ENCODE data around the gene FTO. TPM values are rescaled to one million over a fixed set of nuclear protein-coding genes. Genes with fewer than 3 reads are reported as not detected.

FTO gene
- total RNA-seq, 1 donor from 2014 or later: 110 TPM

DNA sequence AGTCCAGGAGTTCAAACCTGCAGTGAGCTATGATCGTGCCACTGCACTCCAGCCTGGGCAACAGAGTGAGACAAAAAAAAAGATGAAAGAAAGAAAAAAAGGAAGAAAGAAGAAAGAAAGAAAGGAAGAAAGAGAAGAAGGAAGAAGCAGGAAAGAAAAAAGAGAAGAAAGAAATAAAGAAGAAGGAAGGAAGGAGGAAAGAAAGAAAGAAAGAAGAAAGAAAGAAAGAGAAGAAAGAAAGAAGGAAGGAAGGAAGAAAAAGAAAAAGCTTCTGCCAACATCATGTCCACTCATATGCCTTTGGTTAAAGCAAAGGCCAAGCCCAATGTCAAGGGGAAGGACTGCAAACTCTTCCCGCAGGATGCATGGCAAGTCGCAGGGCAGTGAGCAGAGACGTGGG lies 439.5 kb downstream of the FTO start:
- H3K4me1 Mint-ChIP-seq: peaks cover 6% of the 10 kb centered on the region
- Histone ChIP-seq H3K4me3 (no peak overlapping the region), H3K79me2 (ENCODE audit: low read depth) (no peaks in the 10 kb centered on the region), H3K4me1 (peaks cover 3% of the 10 kb centered on the region), H3K27ac (no peak overlapping the region), H3F3A (ENCODE audit: low read depth) (no peaks in the 10 kb centered on the region), H4K20me1 (ENCODE audit: low read depth) (no peaks in the 10 kb centered on the region), H3K9ac (no peak overlapping the region), H2AFZ (replicated peaks) (no peak overlapping the region), H3K9me3 (ENCODE audit: low read depth) (no peaks in the 10 kb centered on the region), H3K36me3 (no peaks in the 10 kb centered on the region), H3K27me3 (no peaks in the 10 kb centered on the region), H3K4me2 (no peak overlapping the region)
- TF ChIP-seq EZH2 (IDR thresholded peaks at IDR 0.05) (no peak), EZH2phosphoT487 (IDR thresholded peaks at IDR 0.05) (no peak)
- TF ChIP-seq, protein P1, sequence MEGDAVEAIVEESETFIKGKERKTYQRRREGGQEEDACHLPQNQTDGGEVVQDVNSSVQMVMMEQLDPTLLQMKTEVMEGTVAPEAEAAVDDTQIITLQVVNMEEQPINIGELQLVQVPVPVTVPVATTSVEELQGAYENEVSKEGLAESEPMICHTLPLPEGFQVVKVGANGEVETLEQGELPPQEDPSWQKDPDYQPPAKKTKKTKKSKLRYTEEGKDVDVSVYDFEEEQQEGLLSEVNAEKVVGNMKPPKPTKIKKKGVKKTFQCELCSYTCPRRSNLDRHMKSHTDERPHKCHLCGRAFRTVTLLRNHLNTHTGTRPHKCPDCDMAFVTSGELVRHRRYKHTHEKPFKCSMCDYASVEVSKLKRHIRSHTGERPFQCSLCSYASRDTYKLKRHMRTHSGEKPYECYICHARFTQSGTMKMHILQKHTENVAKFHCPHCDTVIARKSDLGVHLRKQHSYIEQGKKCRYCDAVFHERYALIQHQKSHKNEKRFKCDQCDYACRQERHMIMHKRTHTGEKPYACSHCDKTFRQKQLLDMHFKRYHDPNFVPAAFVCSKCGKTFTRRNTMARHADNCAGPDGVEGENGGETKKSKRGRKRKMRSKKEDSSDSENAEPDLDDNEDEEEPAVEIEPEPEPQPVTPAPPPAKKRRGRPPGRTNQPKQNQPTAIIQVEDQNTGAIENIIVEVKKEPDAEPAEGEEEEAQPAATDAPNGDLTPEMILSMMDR (IDR thresholded peaks at IDR 0.05): no peak
- no peak overlapping the region for H3K27ac Mint-ChIP-seq
- H3K9me3 Mint-ChIP-seq: peaks cover 6% of the 10 kb centered on the region
- no peaks in the 10 kb centered on the region for H3K27me3 Mint-ChIP-seq (ENCODE audit: insufficient read depth, low read depth)
- no peak overlapping the region for H3K4me3 Mint-ChIP-seq
- no peak for DNase-seq (ENCODE audit: low spot score)
- H3K36me3 Mint-ChIP-seq: no peaks in the 10 kb centered on the region

DNA sequence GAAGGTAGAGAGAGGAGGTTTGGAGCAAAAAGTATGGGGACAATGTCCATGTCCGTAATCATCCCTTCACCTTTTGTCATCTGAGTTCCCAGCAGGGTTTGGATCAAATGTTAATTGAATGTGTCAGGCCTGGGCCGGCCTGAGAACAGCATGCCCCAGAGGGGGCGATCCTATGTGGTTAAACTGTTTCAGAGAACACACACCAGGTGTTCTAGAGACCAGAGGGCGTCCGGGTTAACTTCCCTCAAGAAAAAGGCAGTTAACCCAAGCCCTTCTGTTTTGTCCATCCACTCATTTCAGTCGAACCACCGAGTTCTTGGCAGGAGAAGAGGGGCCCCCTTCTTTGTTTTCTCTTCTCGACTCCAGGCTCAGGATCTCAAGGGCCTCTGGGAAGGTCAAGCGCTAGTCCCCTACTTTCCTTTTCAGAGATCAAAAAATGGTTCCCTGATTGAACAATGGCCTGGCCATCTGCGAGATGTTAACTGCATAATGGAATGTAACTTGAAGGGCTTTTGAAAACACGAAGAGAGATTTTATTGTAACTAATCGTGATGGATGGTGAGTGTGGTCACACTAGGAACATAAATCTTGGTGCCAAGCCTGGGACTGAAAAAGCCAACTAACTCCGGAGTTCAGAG lies 440.1 kb downstream of the FTO start:
- Histone ChIP-seq H2AFZ (replicated peaks) (no peak overlapping the region), H3K36me3 (no peaks in the 10 kb centered on the region), H3K27ac (no peak overlapping the region), H3K79me2 (ENCODE audit: low read depth) (no peaks in the 10 kb centered on the region), H3F3A (ENCODE audit: low read depth) (no peaks in the 10 kb centered on the region), H3K4me3 (no peak overlapping the region), H4K20me1 (ENCODE audit: low read depth) (no peaks in the 10 kb centered on the region), H3K4me2 (no peak overlapping the region), H3K4me1 (peaks cover 3% of the 10 kb centered on the region), H3K27me3 (no peaks in the 10 kb centered on the region), H3K9ac (no peak overlapping the region), H3K9me3 (ENCODE audit: low read depth) (no peaks in the 10 kb centered on the region)
- TF ChIP-seq EZH2 (IDR thresholded peaks at IDR 0.05): no peak
- no peak for TF ChIP-seq EZH2phosphoT487 (IDR thresholded peaks at IDR 0.05)
- Mint-ChIP-seq H3K27ac (peak overlapping the region; percentile 10), H3K4me1 (peaks cover 6% of the 10 kb centered on the region), H3K4me3 (no peak overlapping the region), H3K36me3 (no peaks in the 10 kb centered on the region), H3K9me3 (peaks cover 7% of the 10 kb centered on the region), H3K27me3 (ENCODE audit: insufficient read depth, low read depth) (no peaks in the 10 kb centered on the region)
- DNase-seq (ENCODE audit: low spot score): no peak

DNA sequence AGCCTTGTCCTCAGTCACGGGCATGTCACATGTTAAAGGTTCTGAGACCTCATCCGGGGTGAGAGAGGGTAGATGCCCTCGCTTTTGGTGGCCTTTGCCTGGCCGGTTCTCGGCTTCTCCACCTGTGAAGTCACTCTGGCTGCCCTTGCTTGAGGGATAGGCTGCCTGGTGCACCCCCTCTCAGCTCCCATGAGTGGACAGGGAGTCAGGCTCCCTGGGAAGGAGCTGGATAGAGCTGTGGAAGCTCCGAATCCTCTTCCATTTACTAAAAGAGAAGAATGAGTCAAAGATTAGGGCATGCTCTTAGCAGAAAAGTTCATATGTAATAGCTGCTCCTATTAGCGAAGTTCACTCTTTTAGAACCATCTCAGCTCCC lies 440.6 kb downstream of the FTO start:
- no peak for DNase-seq (ENCODE audit: low spot score)
- Histone ChIP-seq H3K27ac (no peak overlapping the region), H3K9ac (no peak overlapping the region), H3K4me2 (no peak overlapping the region), H3K36me3 (no peaks in the 10 kb centered on the region), H3K4me1 (peaks cover 3% of the 10 kb centered on the region), H3K79me2 (ENCODE audit: low read depth) (no peaks in the 10 kb centered on the region), H4K20me1 (ENCODE audit: low read depth) (no peaks in the 10 kb centered on the region), H3K27me3 (no peaks in the 10 kb centered on the region), H3K9me3 (ENCODE audit: low read depth) (no peaks in the 10 kb centered on the region), H2AFZ (replicated peaks) (no peak overlapping the region), H3F3A (ENCODE audit: low read depth) (no peaks in the 10 kb centered on the region), H3K4me3 (no peak overlapping the region)
- Mint-ChIP-seq H3K4me1 (peaks cover 6% of the 10 kb centered on the region), H3K4me3 (no peak overlapping the region), H3K9me3 (peaks cover 10% of the 10 kb centered on the region), H3K27ac (no peak overlapping the region), H3K36me3 (no peaks in the 10 kb centered on the region), H3K27me3 (ENCODE audit: insufficient read depth, low read depth) (no peaks in the 10 kb centered on the region)
- TF ChIP-seq EZH2 (IDR thresholded peaks at IDR 0.05) (no peak), EZH2phosphoT487 (IDR thresholded peaks at IDR 0.05) (no peak)
- TF ChIP-seq, protein P1 (IDR thresholded peaks at IDR 0.05): no peak

DNA sequence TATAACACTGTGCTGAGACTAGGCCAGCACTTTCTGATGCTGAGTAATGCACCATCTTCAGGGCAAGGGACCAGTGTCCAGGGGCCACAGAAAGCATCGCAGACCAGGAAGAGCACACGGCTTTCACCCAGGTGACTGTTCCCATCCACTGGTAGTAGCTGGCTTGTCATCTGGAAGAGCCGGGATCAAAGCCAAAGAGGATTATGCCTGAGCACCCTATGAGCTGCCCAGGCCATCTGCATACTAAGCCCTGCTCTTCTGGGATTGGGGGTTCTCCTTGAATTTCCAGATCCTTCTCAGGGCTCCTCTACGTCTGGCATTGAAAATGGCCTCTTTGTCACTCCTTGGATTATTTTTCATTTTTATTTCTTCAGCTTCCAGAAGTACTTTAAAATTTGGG lies 441.9 kb downstream of the FTO start:
- no peaks in the 10 kb centered on the region for H3K36me3 Mint-ChIP-seq
- Histone ChIP-seq H3K27me3 (no peaks in the 10 kb centered on the region), H3K4me2 (no peak overlapping the region), H3K4me3 (no peak overlapping the region), H3K9me3 (ENCODE audit: low read depth) (no peaks in the 10 kb centered on the region), H2AFZ (replicated peaks) (no peak overlapping the region), H4K20me1 (ENCODE audit: low read depth) (no peaks in the 10 kb centered on the region), H3K36me3 (no peaks in the 10 kb centered on the region), H3K4me1 (peaks cover 3% of the 10 kb centered on the region), H3K9ac (no peak overlapping the region), H3F3A (ENCODE audit: low read depth) (no peaks in the 10 kb centered on the region), H3K79me2 (ENCODE audit: low read depth) (no peaks in the 10 kb centered on the region), H3K27ac (no peak overlapping the region)
- H3K4me3 Mint-ChIP-seq: no peak overlapping the region
- peaks cover 10% of the 10 kb centered on the region for H3K9me3 Mint-ChIP-seq
- H3K4me1 Mint-ChIP-seq: peaks cover 6% of the 10 kb centered on the region
- DNase-seq (ENCODE audit: low spot score): no peak
- H3K27me3 Mint-ChIP-seq (ENCODE audit: insufficient read depth, low read depth): no peaks in the 10 kb centered on the region
- H3K27ac Mint-ChIP-seq: no peak overlapping the region
- TF ChIP-seq EZH2 (IDR thresholded peaks at IDR 0.05): no peak
- TF ChIP-seq, protein P1 (IDR thresholded peaks at IDR 0.05): no peak
